Astrocyte of the spinal cord (primary cell): ENCODE measurements around the gene GRIP2.

ENCODE experiments used
- DNase-seq: peaks from one replicate; pipeline ENCODE4 v3.0.0; 2011; ENCODE audit warnings: low read depth, low spot score
- H3K4me3 ChIP-seq: 2 replicates; pipeline ENCODE4 v1.5.1; 2011; ENCODE audit warnings: low read depth, mild to moderate bottlenecking, low read length, moderate library complexity
- CTCF ChIP-seq: IDR thresholded peaks from 2 replicates; pipeline ENCODE4 v1.5.1; 2012; ENCODE audit warnings: low read depth, mild to moderate bottlenecking, low read length, inconsistent platforms
- in situ Hi-C: cut with HindIII; loops from 2 replicates; pipeline ENCODE4 v1.10.0; 2017; ENCODE audit warnings: low sequenced_read_pairs

The GRIP2 gene

GRCh38 chr3:14505001-14505802 lies 34.9 kb downstream of the GRIP2 start:
- in situ Hi-C loops, result no loop called here
- TF ChIP-seq CTCF, result no peak
- DNase-seq, result no peak
- H3K4me3 ChIP-seq, result no peak overlapping the region

GRCh38 chr3:14503706-14504065 lies 36.5 kb downstream of the GRIP2 start:
- TF ChIP-seq CTCF, result no peak

GRCh38 chr3:14503033-14503705 lies 37.0 kb downstream of the GRIP2 start:
- TF ChIP-seq CTCF, result no peak
- in situ Hi-C loops, result no loop called here
- DNase-seq, result no peak
- no peak overlapping the region for H3K4me3 ChIP-seq

More at GRCh38 chr3:14503706-14504065, 36.5 kb downstream of the GRIP2 start:
- DNase-seq, result no peak
- in situ Hi-C loops, result no loop called here
- no peak overlapping the region for H3K4me3 ChIP-seq

GRCh38 chr3:14502472-14502871 lies 37.7 kb downstream of the GRIP2 start:
- in situ Hi-C loops, result no loop called here
- DNase-seq, result no peak
- H3K4me3 ChIP-seq, result no peak overlapping the region
- no peak for TF ChIP-seq CTCF

GRCh38 chr3:14497321-14497720 lies 42.8 kb downstream of the GRIP2 start:
- no peak for DNase-seq
- no peak for TF ChIP-seq CTCF
- H3K4me3 ChIP-seq, result no peak overlapping the region
- in situ Hi-C loops, result no loop called here

- in situ Hi-C loops, result no loop called here
Observed at GRCh38 chr3:14496351-14496750, 43.8 kb downstream of the GRIP2 start.

More at GRCh38 chr3:14496351-14496750, 43.8 kb downstream of the GRIP2 start:
- no peak for TF ChIP-seq CTCF
- H3K4me3 ChIP-seq, result no peak overlapping the region
- DNase-seq, result no peak
